Measurements from ENCODE around the gene FLRT2. TPM values are rescaled to one million over a fixed set of nuclear protein-coding genes. Genes with fewer than 3 reads are reported as not detected.

The FLRT2 gene
- total and polyA plus RNA-seq, 2 of the 4 experiments (the other 2 are of a cell fraction): 10.2 to 13.1 TPM

DNA sequence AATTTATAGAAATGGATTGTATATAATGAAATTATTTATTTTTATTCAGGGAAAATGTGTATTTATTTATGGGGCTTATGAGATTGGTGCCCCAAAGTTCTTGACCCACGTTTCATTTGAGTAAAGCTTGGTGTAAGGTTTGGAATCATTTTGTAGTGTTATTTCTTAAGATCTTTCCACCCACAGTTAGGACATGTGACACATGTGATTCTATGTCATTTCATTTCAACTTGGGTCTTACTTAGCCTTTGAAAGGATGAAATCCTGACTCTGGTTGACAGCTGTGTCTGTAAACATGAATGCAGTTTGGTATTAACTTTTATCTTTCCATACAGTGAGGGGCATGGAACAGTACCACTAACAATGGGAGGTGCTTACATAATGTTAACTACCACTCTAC lies 51.7 kb downstream of the FLRT2 start:
- H3K4me2 ChIP-seq (ENCODE audit: low read depth, low read length): no peak overlapping the region
- no peak overlapping the region for H4K91ac ChIP-seq (ENCODE audit: insufficient read depth, low read depth, low read length)
- ATAC-seq (ENCODE audit: low read depth) (no peak), DNase-seq (no peak)
- peaks cover 8 to 27% of the 10 kb centered on the region in 2 experiments; a peak in 3 of 4 replicates for H3K79me1 ChIP-seq (ENCODE audit: low read depth in 1 of 2, low read length in 2 of 2)
- H3K9me1 ChIP-seq (ENCODE audit: insufficient read depth, low read length): peaks cover 13% of the 10 kb centered on the region
- no peak overlapping the region for H3K9ac ChIP-seq (ENCODE audit: low read depth, low read length)
- intact Hi-C loops (cut with micrococcal nuclease): no loop called here
- H3K4me3 ChIP-seq (ENCODE audit: insufficient read depth, low read depth, low read length): no peak overlapping the region
- H4K5ac ChIP-seq (ENCODE audit: low read depth, low read length): no peak overlapping the region; the same call in 1 of the 2 replicates
- H3K27ac ChIP-seq (ENCODE audit: insufficient read depth, low read length): no peak overlapping the region
- in situ Hi-C loops (cut with MboI; ENCODE audit: low sequenced_read_pairs): no loop called here
- dilution Hi-C loops (cut with HindIII; ENCODE audit: low sequenced_read_pairs, unreplicated experiment): no loop called here
- TF ChIP-seq, protein P1, sequence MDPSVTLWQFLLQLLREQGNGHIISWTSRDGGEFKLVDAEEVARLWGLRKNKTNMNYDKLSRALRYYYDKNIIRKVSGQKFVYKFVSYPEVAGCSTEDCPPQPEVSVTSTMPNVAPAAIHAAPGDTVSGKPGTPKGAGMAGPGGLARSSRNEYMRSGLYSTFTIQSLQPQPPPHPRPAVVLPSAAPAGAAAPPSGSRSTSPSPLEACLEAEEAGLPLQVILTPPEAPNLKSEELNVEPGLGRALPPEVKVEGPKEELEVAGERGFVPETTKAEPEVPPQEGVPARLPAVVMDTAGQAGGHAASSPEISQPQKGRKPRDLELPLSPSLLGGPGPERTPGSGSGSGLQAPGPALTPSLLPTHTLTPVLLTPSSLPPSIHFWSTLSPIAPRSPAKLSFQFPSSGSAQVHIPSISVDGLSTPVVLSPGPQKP (IDR thresholded peaks at IDR 0.05; ENCODE audit: borderline replicate concordance, low read depth, low read length): no peak
- TF ChIP-seq MAZ (IDR thresholded peaks at IDR 0.05; ENCODE audit: borderline replicate concordance, low read depth, low read length) (no peak), CEBPB (IDR thresholded peaks at IDR 0.05; ENCODE audit: low read depth, low read length) (no peak), NFE2L2 (IDR thresholded peaks at IDR 0.05; ENCODE audit: low read depth, low read length) (no peak), RAD21 (IDR thresholded peaks at IDR 0.05; ENCODE audit: low read length) (no peak), SMC3 (IDR thresholded peaks at IDR 0.05; ENCODE audit: low read depth, low read length) (no peak), MXI1 (IDR thresholded peaks at IDR 0.05; ENCODE audit: borderline replicate concordance, low read depth, low read length) (no peak), RFX5 (IDR thresholded peaks at IDR 0.05; ENCODE audit: low read depth, low read length) (no peak), CHD1 (IDR thresholded peaks at IDR 0.05; ENCODE audit: low read depth, low read length) (no peak), POLR2A (IDR thresholded peaks at IDR 0.05; ENCODE audit: low read depth, low read length) (no peak), BHLHE40 (IDR thresholded peaks at IDR 0.05; ENCODE audit: low read depth, low read length) (no peak), MAFK (IDR thresholded peaks at IDR 0.05; ENCODE audit: low read depth, low read length) (no peak), FOS (IDR thresholded peaks at IDR 0.05; ENCODE audit: low read depth, low read length) (no peak), RCOR1 (IDR thresholded peaks at IDR 0.05; ENCODE audit: insufficient replicate concordance, low read length) (no peak)
- TF ChIP-seq, protein P2, sequence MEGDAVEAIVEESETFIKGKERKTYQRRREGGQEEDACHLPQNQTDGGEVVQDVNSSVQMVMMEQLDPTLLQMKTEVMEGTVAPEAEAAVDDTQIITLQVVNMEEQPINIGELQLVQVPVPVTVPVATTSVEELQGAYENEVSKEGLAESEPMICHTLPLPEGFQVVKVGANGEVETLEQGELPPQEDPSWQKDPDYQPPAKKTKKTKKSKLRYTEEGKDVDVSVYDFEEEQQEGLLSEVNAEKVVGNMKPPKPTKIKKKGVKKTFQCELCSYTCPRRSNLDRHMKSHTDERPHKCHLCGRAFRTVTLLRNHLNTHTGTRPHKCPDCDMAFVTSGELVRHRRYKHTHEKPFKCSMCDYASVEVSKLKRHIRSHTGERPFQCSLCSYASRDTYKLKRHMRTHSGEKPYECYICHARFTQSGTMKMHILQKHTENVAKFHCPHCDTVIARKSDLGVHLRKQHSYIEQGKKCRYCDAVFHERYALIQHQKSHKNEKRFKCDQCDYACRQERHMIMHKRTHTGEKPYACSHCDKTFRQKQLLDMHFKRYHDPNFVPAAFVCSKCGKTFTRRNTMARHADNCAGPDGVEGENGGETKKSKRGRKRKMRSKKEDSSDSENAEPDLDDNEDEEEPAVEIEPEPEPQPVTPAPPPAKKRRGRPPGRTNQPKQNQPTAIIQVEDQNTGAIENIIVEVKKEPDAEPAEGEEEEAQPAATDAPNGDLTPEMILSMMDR (conservative IDR thresholded peaks at IDR 0.05; ENCODE audit: low read depth, low read length): no peak
- TF ChIP-seq, protein P3, sequence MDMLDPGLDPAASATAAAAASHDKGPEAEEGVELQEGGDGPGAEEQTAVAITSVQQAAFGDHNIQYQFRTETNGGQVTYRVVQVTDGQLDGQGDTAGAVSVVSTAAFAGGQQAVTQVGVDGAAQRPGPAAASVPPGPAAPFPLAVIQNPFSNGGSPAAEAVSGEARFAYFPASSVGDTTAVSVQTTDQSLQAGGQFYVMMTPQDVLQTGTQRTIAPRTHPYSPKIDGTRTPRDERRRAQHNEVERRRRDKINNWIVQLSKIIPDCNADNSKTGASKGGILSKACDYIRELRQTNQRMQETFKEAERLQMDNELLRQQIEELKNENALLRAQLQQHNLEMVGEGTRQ (IDR thresholded peaks at IDR 0.05; ENCODE audit: low read depth, low read length): no peak
- no TSS peak for BruUV-seq (replicated peaks)
- no peaks in the 10 kb centered on the region for H3K27me3 ChIP-seq (ENCODE audit: control insufficient read depth, insufficient read depth, low read length)
- H2AFZ ChIP-seq (replicated peaks; ENCODE audit: low read length, poor library complexity): no peak overlapping the region
- H2BK15ac ChIP-seq (ENCODE audit: low read depth, low read length): peak overlapping the region; percentile 37; the same call in 1 of the 3 replicates
- no peak overlapping the region for H3K56ac ChIP-seq (ENCODE audit: extremely low read depth, insufficient read depth, low read length)
- H2AK5ac ChIP-seq (ENCODE audit: low read depth, low read length): no peak overlapping the region
- H4K8ac ChIP-seq (ENCODE audit: low read depth in 2 of 2, low read length in 2 of 2): no peak overlapping the region
- no peak overlapping the region for H3K4ac ChIP-seq (ENCODE audit: low read depth, low read length)
- peak overlapping the region; percentile 37; the same call in 1 of the 2 replicates for H3K18ac ChIP-seq (ENCODE audit: low read depth, low read length)
- peak overlapping the region; percentile 1; the same call in 1 of the 2 replicates for H2BK20ac ChIP-seq (ENCODE audit: low read depth, low read length)
- ChIA-PET POLR2A (ENCODE audit: unreplicated experiment) (no interaction called here), CTCF (no interaction called here)
- no peaks in the 10 kb centered on the region for H4K20me1 ChIP-seq (ENCODE audit: insufficient read depth, low read length)
- H3K14ac ChIP-seq (replicated peaks; ENCODE audit: low read depth, low read length): no peak overlapping the region; the same call in 1 of the 2 replicates
- H3K36me3 ChIP-seq (ENCODE audit: control insufficient read depth, insufficient read depth, low read length): peaks cover 5% of the 10 kb centered on the region
- H3K4me1 ChIP-seq (ENCODE audit: control insufficient read depth, insufficient read depth, low read length): peaks cover 16% of the 10 kb centered on the region
- H3K9me3 ChIP-seq (ENCODE audit: control insufficient read depth, insufficient read depth, low read length): no peaks in the 10 kb centered on the region
- H2AK9ac ChIP-seq (replicated peaks; ENCODE audit: low read depth, low read length, poor library complexity): no peak overlapping the region
- H2BK120ac ChIP-seq (ENCODE audit: low read depth, low read length): no peak overlapping the region
- no peak overlapping the region for H2BK5ac ChIP-seq (ENCODE audit: low read depth, low read length, poor library complexity, severe bottlenecking)
- H3K23ac ChIP-seq (ENCODE audit: low read depth, low read length): no peak overlapping the region; the same call in 1 of the 2 replicates
- no CpG with 5 or more reads among the region's 1 CpG for WGBS, 2 experiments (ENCODE audit: extremely low coverage in 2 of 2, insufficient read length in 1 of 2)
